Stimulated activated CD4-positive, alpha-beta T cell treated with anti-CD3 and anti-CD28 coated beads, Interleukin-15, amount 100 ng/mL, for 24 hours (primary cell): ENCODE results near the gene CARNS1.

Experiments
- DNase-seq: peaks from one replicate; pipeline ENCODE4 v3.0.0-alpha.2; 2020

CARNS1 gene, protein sequence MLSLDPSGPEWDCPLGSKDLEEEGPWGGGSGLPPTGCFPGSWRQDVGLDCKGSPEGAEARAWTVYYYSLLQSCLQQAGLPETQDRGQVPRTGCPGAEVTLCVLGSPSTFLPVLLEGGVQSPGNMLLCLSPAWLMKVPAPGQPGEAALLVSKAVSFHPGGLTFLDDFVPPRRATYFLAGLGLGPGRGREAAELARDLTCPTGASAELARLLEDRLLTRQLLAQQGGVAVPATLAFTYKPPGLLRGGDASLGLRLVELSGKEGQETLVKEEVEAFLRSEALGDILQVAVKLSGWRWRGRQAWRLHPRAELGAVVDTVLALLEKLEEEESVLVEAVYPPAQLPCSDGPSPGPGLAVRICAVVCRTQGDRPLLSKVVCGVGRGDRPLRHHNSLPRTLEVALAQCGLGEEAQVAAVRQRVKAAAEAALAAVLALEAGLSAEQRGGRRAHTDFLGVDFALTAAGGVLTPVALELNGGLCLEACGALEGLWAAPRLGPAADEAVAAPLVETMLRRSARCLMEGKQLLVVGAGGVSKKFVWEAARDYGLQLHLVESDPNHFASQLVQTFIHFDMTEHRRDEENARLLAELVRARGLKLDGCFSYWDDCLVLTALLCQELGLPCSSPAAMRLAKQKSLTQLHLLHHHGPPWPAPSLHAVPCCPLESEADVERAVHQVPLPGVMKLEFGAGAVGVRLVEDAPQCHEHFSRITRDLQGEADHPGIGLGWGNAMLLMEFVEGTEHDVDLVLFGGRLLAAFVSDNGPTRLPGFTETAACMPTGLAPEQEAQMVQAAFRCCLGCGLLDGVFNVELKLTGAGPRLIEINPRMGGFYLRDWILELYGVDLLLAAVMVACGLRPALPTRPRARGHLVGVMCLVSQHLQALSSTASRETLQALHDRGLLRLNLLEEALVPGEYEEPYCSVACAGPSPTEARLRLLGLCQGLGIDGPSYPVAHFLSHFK

DNA sequence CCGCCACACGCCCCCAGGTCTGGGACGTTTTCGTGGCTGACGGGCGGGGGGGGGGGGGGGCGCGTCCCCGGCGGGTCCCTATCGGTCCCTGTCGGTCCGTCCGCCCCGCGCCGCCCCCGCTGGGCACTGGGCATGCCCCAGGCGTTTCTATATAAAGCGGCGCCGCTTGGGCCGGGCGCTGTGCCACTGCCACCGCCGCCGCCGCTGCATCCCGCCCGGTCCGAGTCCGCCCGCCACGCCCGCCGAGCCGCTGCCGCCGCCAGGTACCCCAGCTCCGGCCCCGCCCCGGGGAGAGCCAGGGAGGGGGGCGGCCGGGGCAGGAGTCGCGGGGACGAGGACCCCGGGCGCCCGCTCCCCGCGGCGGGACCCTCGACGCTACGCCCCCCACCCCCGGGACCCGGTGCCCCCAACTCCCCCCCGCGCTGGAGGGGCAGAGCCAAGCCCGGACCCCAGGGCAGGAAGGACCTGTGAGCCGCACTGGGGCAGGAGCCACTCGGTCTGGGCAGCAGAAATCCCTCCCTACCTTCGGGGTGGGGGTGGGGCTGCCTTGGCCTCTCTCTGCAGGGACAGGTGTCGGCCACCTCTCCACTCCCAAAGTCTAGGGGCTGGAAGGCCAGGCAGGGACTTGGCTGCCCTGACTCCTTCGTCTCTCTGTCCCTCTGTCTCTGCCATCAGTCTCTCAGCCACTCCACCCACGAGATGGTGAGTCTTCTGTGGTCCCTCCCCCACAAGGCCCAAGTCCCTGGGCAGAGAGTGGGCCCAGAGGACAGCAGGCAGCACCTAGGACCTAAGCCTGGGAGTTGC is at the start of gene CARNS1:
TSS of gene CARNS1 (plus strand) at position 178 of the 804 bp plus-strand sequence. CDS start at position 700, 522 bp downstream.
- DNase-seq = peak; percentile 41

DNA sequence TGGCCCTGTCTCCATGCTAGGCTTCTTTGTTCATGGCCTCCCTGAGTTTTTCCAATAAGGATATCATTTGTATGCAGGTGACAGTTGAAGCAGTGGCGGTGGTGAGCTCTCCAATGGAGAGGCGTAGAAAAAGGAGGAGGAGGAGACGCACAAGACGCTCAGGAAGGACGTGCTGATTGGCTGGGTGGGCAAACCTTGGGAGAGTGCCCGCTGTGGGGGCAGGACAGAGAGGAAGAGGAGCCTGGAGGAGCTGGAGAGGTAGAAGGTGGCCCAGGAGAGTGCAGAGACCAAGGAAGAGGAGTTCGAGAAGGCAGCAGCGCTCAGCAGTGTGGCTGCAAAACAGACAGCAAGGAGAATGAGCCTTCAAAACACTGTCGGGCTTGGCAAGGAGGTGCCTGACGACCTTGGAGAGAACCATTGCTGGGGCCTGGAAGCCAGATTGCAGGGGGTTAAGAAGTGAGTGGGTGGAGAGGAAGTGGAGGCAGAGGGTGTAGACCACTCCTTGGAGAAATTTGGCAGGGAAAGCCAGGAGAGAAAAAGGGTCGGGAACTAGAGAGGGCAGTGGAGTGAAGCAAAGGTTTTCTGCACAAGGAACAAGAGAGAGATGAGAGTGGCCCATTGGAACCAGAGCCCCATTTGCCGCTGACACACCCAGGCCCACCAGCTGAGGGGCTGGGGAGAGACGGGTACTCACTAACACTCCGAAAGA is 49.6 kb upstream of the CARNS1 start:
- DNase-seq = no peak

DNA sequence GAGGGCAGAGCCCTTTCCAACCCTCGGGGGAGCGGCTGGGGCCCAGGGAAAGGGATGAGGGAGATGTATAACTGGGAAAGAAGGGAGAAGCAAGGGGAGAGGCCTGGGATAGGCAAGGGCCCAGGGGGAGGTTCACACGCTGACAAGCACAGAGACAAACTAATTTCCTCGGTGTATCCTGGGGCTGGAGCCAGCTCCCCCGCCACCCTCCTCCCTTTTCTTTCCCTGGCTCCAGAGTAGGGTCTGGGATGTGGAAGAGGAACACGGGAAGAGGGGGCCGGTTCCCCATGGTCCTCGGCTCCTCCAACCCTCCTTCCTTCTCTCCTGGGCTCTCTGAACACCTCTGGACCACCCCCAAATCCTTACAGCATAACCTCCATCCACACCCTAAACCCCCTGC is 48.9 kb upstream of the CARNS1 start:
- no peak for DNase-seq

DNA sequence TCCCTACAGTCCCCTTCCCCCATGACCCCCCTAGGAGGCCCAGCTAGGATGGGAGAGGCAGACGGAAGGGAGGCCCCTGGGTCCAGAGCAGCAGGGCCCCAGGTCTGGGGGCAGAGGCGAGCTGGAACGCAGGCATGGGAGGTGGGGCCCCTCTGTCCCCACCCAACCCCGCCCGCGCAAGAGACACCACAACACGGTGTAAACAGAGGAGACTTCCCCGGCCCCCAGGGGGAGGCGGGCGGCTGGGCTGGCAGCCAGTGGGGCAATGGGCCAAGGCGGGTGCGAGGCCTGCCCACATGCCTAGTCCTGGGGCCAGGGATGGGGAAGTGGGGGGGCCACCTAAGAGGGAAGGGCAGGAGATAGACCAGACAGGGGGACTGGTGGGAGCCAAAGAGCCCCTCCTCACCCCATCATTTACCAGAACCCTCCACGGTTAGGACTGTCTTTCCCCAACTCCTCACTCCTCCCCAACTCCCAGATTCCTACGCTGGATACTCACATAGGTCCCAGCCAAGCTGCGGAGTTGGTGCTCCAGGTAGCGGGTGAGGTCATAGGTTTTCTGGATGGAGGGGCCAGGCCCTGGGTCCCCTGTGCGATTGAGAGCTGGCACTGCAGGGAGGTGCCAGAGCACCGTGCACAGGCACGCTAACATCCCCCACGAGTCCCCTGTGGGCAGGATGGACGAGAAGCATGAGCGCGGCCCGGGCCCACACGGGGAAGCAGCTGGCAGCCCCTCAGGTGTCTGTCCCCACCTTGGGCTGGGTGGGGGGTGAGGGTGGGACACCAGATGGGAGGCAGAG is 48.3 kb upstream of the CARNS1 start:
- no peak for DNase-seq

DNA sequence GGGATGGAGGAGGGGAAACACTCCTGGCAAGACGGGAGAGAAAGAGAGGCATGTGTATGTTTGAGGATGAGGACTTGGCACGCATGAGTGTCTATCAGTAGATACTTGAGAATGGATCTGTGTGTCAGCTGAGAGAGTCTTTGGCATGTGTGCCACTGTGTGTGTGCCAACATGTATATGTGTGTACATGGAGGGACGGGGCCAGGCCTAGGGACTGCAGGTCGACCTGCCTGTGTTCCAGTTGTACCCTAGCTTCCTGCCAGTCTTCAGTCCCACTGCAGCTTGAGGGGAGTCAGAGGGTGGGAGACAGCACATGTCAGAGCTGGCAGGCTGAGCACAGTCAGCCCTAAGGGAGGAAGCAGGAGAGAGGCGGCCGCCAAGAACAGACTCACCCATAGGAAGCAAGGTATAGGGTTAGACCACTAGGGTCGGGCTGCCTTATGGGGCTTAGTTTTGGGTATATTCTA is 47.7 kb upstream of the CARNS1 start:
- no peak for DNase-seq

DNA sequence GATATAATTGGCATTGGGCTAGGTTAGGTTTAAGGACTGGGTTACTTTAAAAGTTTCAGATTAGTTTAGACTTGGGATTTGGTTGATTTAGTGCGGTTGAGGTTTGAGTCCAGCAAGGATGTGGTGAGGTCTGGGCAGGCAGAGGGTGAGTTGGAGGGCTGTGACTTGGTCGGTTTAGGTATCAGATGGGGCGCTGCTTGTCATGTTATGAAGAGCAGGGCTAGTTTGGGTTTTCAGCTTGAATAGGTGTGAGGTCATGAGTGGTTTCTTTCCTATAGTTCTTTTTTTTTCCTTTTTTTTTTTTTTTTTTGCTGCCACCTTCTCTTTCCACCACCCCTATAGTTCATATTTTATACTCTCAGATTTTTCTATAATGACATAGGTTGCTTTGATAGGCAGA is 46.9 kb upstream of the CARNS1 start:
- peak; percentile 45 for DNase-seq

DNA sequence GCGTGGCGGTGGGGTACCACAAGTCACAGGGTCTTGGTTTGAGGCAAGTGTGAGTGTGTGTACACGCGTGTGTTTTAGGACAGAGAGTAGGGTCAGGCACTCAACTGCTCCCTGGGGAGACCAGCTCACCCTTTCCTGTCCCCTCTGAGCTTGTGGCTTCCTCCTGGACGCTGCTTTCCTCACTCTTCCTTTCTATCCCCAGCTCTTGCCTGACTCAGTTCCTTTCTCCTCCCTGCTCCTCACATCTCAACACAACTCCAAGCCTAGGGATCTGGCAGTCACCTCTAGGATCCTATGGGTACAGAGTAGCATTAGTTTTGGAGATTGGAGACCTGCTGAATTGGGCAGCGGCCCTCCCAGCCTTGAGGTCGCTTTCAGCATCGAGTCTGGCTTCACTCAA is 46.2 kb upstream of the CARNS1 start:
- DNase-seq = no peak

DNA sequence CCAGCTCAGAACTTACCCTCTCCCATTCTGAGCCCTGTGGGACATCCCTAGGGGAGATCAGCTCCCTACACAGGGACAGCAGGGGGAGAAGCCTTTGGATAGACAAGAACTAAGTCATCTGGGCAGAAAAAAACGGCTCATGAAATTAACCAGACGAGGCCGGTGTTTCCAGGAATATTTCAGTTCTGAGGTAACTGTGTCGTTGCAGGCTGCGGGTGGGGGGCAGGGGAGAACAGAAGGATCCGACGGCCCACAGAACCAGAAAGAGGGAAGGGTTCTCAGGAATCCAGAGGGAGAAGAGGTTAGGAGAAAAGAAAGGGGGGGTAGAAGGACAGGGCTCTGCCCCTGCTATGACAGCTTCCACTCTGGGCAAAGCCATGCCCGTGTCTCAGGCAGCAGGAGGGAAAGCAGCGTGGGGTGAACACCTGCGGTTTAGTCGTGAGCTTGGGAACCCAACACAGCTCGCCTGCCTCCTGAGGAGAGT is 45.6 kb upstream of the CARNS1 start:
- no peak for DNase-seq

DNA sequence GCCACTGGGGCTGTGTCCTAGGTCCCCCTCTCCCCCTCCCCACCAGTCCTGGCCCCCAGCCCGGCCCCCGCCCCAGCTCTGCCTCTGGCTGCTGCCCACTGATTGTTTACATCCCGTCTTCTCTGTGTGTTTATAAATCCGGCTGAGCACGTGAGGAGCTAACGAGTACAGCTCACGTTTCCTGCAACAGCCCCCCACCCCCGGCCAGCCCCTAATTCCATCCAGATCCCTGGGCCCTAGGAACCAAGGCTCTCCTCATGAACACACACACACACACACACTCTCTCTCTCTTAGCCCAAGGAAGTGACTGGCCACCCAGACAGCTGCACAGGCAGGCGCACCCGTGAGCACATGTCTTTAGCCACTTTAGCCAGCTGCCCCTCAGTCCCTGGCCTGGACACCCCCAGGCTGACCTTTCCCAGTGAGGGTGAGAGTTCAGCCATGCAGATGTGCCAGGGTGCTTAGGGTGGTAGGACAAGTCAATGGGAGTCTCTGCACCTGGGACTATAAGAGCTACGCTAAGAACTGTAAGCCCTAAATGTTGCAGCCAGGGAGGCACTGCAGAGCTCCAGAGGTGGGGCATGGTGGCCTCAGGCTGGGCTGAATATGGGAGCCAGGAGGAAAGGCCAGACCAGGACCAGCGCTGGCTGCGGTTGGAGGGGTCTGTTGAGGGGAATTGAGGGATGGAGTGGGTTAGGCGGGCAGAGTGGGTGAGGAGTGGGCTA is 45.0 kb upstream of the CARNS1 start:
- DNase-seq = no peak

DNA sequence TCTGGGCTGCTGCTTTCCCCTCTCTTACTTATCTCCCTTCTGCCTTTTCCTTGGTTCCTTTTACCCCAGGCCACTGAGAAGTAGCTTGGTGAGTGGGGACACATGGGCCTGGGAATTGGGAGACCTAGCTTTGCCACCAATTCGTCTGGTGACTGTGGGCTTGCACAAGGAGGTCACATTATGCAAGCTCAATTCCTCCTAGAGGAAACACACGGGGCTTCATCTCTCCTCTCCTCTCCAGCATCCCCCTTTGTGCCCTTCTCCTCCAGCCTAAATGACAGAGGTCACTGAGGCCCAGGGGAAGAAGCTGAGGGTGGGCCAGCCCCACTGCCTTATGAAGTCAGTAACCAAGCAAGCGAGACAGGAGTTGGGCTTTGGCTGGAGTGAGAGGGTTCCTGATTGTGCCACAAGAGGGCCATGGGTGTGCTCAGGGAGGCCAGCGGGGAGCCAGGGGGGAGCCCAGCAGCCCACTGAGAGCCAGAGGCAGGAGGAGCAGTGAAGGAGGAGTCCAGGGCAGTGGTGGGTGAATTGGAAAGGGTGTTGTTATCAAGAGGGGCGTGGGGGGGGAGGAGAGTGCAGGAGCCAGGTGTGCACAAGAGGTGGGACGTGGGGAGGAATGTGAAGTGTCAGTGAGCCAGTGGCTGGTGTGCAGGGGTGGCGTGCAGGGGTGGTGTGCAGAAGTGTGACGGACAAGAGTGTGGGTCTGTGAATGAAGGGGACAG is 44.1 kb upstream of the CARNS1 start:
- DNase-seq = no peak

DNA sequence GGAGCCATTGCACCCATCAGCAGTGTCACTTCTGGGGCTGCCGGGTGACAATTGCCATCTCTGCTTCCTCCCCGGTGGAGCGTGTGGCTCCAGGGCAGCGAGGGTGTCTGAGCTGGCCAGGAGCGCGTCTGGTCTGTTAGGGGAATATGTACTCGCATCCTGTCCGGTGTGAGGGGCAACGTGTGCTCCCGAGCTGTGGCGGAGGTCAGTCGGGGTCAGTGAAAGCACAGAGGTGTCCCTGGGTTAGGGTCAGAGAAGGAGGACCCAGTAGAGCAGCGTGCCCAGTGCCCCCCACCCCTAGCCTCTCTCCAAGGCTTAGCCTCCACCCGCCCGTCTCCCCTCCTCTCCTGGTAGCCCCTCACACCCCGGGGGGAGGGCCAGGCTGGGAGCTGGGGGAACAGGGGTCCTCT is 43.6 kb upstream of the CARNS1 start:
- no peak for DNase-seq

DNA sequence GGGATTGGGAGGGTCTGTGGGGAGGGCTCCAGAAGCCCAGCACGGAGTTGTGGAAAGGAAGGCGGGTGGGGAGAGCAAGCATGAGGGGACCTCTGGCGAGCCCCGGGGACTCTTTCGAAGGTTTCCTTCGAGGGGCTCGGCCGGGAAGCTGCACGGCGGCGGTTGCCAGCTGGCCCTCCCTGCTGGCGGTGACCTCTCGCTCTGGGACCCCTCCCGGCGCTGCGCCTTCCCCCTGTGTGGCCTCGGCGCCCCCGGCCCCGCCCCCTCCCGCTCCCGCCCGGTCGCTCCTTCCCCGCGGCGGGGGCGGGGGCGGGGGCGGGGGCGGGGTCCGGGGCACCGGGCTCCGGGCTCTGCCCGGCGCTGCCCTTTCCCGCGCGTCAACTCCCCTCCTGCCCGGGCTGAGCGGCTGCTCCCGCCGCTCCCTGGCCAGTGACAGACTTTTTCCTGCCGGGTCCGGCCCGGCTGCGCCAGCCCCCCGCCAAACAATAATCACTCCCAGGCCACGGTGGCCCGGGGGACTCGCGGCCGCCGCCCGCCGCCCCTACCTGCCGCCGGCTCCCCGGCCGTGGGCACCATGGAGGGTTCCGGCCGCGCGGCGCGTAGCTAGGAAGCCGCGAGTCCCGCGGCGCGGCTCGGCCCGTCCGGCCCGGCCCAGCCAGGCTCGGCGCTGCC is 43.0 kb upstream of the CARNS1 start:
- DNase-seq = no peak

DNA sequence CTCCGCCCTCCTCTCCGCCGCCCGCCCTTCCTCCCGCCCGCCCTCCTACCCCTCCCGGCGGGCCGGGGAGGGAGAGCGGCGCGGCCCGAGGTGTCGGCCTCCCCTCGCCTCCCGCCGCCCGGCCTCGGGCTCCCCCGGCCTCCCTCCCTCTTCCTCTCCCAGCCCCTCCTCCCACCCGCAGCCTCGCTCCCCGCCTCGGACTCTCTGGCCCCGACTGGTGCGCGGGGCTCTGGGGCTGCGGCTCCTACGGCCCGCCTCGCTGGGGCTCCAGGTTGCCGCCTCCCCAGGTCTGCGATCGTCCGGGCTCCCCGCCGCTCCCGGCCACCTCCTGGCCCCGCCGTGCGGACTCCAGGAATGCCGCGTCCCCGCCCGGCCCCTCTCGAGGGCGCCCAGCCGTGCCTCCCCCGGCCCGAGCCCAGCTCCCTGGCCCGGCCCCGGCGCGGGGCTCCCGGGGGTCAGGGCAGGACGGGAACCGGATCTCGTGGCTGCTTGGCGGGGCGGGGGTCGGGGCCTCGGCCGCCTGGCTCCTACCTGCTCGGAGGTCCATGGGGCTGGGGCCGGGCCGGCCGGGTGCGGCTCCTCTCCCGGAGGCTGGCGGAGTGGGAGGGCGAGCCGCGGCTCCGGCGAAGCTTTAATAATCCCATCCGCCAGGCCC is 42.4 kb upstream of the CARNS1 start, which contains the start of gene CLCF1:
TSS of gene CLCF1 (minus strand) at position 606 of the 655 bp plus-strand sequence. CDS start at position 547, 59 bp downstream.
- peak; percentile 52 for DNase-seq

DNA sequence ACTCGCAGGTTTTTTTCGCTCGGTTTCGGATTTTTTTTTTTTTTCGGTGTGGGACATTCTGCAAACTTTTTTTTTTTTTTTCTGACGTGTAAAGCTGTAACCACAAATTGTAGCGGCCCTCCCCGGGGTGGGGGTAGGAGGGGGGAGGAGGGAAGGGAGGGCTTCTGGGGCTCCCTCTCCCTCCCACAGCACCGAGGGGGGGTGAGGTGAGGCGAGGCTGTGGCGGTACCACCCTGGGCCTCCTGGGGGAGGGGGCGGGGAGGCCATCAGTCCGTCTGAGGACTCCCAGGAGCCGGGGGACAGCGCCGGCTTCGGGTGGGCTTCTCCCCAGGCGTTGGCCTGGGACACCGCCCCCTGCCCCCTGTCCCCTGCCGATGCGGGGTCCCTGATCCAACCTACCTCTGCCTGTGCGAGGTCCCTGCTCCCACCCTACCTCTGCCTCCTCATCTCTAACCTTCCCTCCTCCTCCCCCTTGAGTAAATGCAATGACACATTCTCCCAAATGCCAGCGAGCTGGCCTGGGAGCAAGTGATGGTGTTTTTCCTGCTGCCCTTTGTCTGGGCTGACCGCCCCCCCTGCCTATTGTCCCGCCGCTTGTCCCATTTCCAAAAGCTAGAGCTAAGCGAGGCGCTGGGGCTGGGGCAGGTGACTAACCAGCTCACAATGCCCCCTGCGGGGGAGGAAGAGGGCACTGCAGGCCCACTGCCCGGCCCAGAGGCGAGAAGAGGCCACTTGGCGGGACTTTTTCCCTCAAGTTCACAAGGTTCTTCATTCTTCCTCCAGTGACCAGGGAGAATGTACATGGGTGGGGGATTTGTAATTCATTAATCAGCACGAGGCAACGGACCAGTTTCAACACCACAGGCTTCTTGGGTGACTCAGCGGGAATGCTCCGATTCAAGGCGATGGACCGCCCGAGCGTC is 41.6 kb upstream of the CARNS1 start:
- DNase-seq = peak; percentile 64

DNA sequence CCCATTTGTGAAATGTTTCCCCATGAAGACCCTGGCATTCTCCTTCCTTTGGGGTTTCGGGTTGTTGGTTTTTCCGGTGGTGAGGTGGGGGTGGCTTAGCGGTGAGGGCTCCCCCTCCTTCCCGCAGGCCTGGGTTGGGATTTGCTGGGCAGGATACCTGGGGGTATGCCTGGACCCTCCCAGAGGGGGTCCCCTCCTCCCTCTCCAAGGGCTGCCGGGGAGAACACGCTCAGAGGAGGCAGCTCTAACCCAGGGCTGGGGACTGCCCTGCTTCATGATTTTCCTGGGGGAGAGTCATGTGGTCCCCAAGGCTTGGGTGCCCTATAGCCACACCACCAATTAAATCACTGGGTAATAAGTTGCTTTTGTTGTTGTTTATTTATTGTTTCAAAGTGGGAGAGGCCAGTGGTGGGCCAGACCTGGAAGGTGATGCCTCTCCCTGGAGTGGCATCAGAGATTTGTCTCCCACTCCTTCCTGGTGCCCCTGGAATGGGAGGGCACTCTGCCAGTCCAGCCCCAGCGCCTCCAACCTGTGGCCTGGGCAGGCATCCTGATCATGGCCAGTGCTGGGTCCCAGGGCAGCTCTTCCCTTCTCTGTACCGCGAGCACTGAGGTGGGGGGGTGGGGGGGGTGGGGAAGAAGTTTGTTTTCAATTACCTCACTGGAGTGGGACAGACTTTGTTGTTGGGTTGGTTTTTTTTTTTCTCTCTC is 40.8 kb upstream of the CARNS1 start:
- DNase-seq = no peak

DNA sequence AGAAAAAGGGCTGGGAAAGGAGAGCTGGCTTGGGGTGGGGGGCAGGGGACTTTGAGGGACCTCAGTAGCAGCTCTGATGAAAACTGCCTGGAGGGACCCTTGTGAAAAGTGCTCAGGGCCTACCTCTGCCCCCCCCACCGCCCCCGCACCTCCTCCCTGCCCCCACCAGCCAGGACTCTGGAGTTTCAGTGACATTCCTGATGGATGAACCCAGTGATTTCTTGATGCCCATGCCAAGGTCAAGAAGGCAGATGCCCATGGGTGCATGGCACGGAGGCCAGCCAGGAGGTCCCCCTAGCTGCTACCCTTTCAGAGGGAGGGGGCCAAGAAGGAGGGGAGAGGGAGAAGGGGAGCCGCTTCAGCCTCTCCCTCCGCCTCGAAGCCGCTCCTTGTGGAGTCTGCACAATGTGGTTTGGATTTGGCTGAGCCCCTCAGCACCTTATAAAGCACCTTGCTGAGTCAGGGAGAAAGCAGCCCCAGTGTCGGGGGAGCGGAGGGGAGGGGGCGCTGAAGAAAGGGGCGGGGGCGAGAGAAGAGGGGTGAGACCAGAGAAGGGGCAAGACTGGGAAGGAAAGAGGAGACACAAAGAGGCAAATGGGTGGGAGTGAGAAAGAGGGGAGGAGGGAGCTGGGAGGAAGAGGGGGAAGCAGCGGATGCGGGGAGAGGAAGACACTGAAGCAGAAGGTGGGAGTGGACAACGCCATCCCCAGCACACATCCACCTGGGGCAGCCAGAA is 40.0 kb upstream of the CARNS1 start:
- DNase-seq = no peak
